GM12878 (cell line): Measurements from ENCODE around the gene WBP11. TPM values are rescaled to one million over a fixed set of nuclear protein-coding genes. Genes with fewer than 3 reads are reported as not detected.
"Not testable (repeated sequence)": the region's sequence is repeated elsewhere in the genome, so short reads cannot be mapped to it uniquely, and the experiment has no call there.

Source experiments
- ATAC-seq: fragments of 200-7000 bp; cut with Tn5 transposase; 3 replicates; pipeline ENCODE4 v1.9.1; 2020; ENCODE audit warnings: mild to moderate bottlenecking, moderate library complexity
- BruUV-seq: library from RNA; stranded (reverse); fragments of 400-500 nt; replicated peaks from 2 replicates; lab custom pipeline; 2021; lab: Mats Ljungman, UMichigan
- CTCF ChIA-PET: fragments of 300-600 bp; sonication (Branson Sonifier 250); formaldehyde crosslinking; extraction: SDS; loops from one replicate; lab custom pipeline; 2021; ENCODE audit warnings: inconsistent platforms; lab: Yijun Ruan, JAX
- POLR2A ChIA-PET: fragments of 350-600 bp; formaldehyde crosslinking; extraction: SDS; loops from one replicate; lab custom pipeline; 2021; ENCODE audit warnings: inconsistent platforms; lab: Charles Lee
- RAD21 ChIA-PET: fragments of 300-600 bp; sonication (Branson Sonifier 250); formaldehyde crosslinking; loops from one replicate; lab custom pipeline; 2023; ENCODE audit warnings: antibody characterized with exemption; ENCODE audit not compliant: unreplicated experiment; lab: Charles Lee
- SMC1A ChIA-PET: fragments of 300-600 bp; sonication (Branson Sonifier 250); formaldehyde crosslinking; loops from one replicate; lab custom pipeline; 2023; ENCODE audit not compliant: unreplicated experiment, uncharacterized antibody; lab: Charles Lee
- DNase-seq: peaks from one replicate; pipeline ENCODE4 v3.0.0-alpha.2; 2011; ENCODE audit warnings: low read depth, low spot score
- FAIRE-seq: peaks from 3 replicates; lab custom pipeline; 2011; peaks lifted over from hg19 to GRCh38; lab: Jason Lieb, UNC
- H2AFZ ChIP-seq: 2 replicates; pipeline ENCODE4 v1.6.0; 2011; ENCODE audit warnings: low read depth, low read length, control low read depth; ENCODE audit not compliant: control insufficient read depth
- H3K27ac ChIP-seq: 2 replicates; pipeline ENCODE4 v1.5.1; 2011; ENCODE audit warnings: control low read depth; ENCODE audit not compliant: control insufficient read depth, insufficient read depth
- H3K27me3 ChIP-seq, 2 experiments: replicated peaks in 1 of 2; 2 replicates each; pipeline versions ENCODE4 v1.6.0 to v1.6.1; 2011; ENCODE audit warnings: low read length in 1 of 2; ENCODE audit not compliant: control insufficient read depth in 2 of 2, insufficient read depth in 2 of 2
- H3K36me3 ChIP-seq, 2 experiments: 2 replicates each; pipeline ENCODE4 v1.5.1; 2011; ENCODE audit warnings: low read length in 1 of 2; ENCODE audit not compliant: control insufficient read depth in 2 of 2, insufficient read depth in 2 of 2
- H3K4me1 ChIP-seq: 2 replicates; pipeline ENCODE4 v1.6.1; 2011; ENCODE audit warnings: mild to moderate bottlenecking, low read length, moderate library complexity, mixed read lengths; ENCODE audit not compliant: control insufficient read depth, insufficient read depth
- H3K4me2 ChIP-seq: 2 replicates; pipeline ENCODE4 v1.6.0; 2011; ENCODE audit warnings: control low read depth; ENCODE audit not compliant: control insufficient read depth, insufficient read depth
- H3K4me3 ChIP-seq: fragments of 200-600 bp; sonication (generic); 2 replicates; pipeline ENCODE4 v1.5.1; 2016
- H3K79me2 ChIP-seq: 2 replicates; pipeline ENCODE4 v1.6.0; 2011; ENCODE audit warnings: low read length; ENCODE audit not compliant: control insufficient read depth, insufficient read depth
- H3K9ac ChIP-seq: 2 replicates; pipeline ENCODE4 v1.8.0; 2011; ENCODE audit warnings: low read length, control low read depth, mixed read lengths; ENCODE audit not compliant: control insufficient read depth, insufficient read depth
- H3K9me3 ChIP-seq: replicated peaks from 3 replicates; pipeline ENCODE4 v1.5.1; 2011; ENCODE audit warnings: mild to moderate bottlenecking, low read length; ENCODE audit not compliant: control insufficient read depth, insufficient read depth
- H4K20me1 ChIP-seq: 2 replicates; pipeline ENCODE4 v1.6.0; 2011; ENCODE audit not compliant: control insufficient read depth, insufficient read depth
- ZNF217 ChIP-seq: fragments of 450-650 bp; IDR thresholded peaks from 2 replicates; pipeline ENCODE4 v1.6.1; 2017; ENCODE audit warnings: antibody characterized with exemption, mild to moderate bottlenecking
- WGBS: methylation state at CpG from one replicate; pipeline ENCODE4 v1.1.6; 2016; ENCODE audit warnings: low lambda C conversion rate; ENCODE audit not compliant: insufficient replicate concordance, insufficient coverage; ENCODE audit errors: missing lambda C conversion rate; 5-methylcytosine and 5-hydroxymethylcytosine counted together
- in situ Hi-C: fragments of 300-500 bp; cut with MboI; formaldehyde crosslinking; loops from 9 replicates; pipeline ENCODE4 v1.14.3; 2018; ENCODE audit warnings: mixed read lengths
- intact Hi-C: fragments of 100-400 bp; cut with micrococcal nuclease; formaldehyde crosslinking; loops from one replicate; pipeline ENCODE4 v1.14.2; 2022; ENCODE audit not compliant: unreplicated experiment
- polyA plus RNA-seq, 11 experiments: library from polyadenylated mRNA; depleted of rRNA in 4 of 11; unstranded in 6 of 11; stranded (reverse) in 5 of 11; fragments of >200 nt; fragmentation: Nextera tagmentation in 4 of 11; fragmentation: Illumina TruSeq in 1 of 11; extraction: Ambion mirVana in 4 of 11; extraction: Trizol in 1 of 11; gene quantifications; 1 replicate in 1 of 11; 2 replicates in 10 of 11; pipeline versions ENCODE4 v1.2.1 to v1.2.3, GENCODE V29; 2011 to 2016; ENCODE audit warnings: inconsistent platforms in 2 of 11, missing spikeins in 2 of 11, low read depth in 1 of 11
- total RNA-seq, 4 experiments: library from RNA; depleted of rRNA in 3 of 4; stranded (reverse); fragments of >200 nt in 3 of 4; fragmentation: Illumina TruSeq in 1 of 4; extraction: Trizol in 1 of 4; gene quantifications; 2 replicates each; pipeline versions ENCODE4 v1.2.1 to v1.2.3, GENCODE V29; 2013 to 2021
- TF ChIP-seq, protein P1 (sequence below): fragments of 450-650 bp; IDR thresholded peaks from 2 replicates; pipeline ENCODE4 v1.6.1; 2018; ENCODE audit warnings: mild to moderate bottlenecking, low read depth, moderate library complexity; ENCODE audit not compliant: partially characterized antibody

Gene WBP11
- total and polyA plus RNA-seq, 10 of the 15 experiments (the other 5 are each of a cell fraction or from before 2014, with no cell fraction given) = 11.5 to 107 (median 29.1) TPM

DNA sequence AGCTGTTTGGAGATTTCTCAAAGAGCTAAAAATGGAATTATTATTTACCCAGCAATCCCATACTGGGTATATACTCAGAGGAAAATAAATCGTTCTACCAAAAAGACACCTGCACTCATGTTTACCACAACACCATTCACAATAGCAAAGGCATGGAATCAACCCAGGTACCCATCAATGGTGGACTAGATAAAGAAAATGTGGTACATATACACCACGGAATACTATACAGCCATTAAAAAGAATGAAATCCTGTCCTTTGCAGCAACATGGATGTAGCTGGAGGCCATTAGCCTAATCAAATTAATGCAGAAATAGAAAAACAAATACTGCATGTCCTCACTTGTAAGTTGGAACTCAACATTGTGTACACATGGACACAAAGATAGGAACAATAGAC, 37.9 kb downstream of the WBP11 start:
- no peaks in the 10 kb centered on the region for H4K20me1 ChIP-seq
- in situ Hi-C loops (loop anchor here (25.0 kb wide), 1 partner anchor 1872 kb away; no protein-coding TSS in a partner anchor), intact Hi-C loops (loop anchor here (5.0 kb wide), 1 partner anchor 143 kb away; no protein-coding TSS in a partner anchor)
- BruUV-seq = no TSS peak
- peaks cover 25% of the 10 kb centered on the region for H3K9me3 ChIP-seq
- no peak overlapping the region for H2AFZ ChIP-seq
- H3K27me3 ChIP-seq = no peaks in the 10 kb centered on the region
- FAIRE-seq = no peak
- ChIA-PET POLR2A (no interaction called here), CTCF (interaction anchor here (1.3 kb wide), 1 partner anchor 38 kb away, joined by 3 read pairs; the partner anchor contains the start of genes C12orf60 and WBP11), RAD21 (no interaction called here), SMC1A (interaction anchor here (0.8 kb wide), 1 partner anchor 35 kb away, joined by 3 read pairs; no protein-coding TSS in a partner anchor)
- H3K4me1 ChIP-seq = no peaks in the 10 kb centered on the region
- no peak for ATAC-seq
- H3K79me2 ChIP-seq = peaks cover 49% of the 10 kb centered on the region
- 72% methylated on average over 2 of the region's 2 CpGs for WGBS
- H3K36me3 ChIP-seq = peaks cover 0 to 14% of the 10 kb centered on the region in 2 experiments; a peak in 2 of 4 replicates
- H3K9ac ChIP-seq = no peak overlapping the region
- peak; percentile 56; the same call in 1 of the 2 replicates for TF ChIP-seq ZNF217
- TF ChIP-seq, protein P1, sequence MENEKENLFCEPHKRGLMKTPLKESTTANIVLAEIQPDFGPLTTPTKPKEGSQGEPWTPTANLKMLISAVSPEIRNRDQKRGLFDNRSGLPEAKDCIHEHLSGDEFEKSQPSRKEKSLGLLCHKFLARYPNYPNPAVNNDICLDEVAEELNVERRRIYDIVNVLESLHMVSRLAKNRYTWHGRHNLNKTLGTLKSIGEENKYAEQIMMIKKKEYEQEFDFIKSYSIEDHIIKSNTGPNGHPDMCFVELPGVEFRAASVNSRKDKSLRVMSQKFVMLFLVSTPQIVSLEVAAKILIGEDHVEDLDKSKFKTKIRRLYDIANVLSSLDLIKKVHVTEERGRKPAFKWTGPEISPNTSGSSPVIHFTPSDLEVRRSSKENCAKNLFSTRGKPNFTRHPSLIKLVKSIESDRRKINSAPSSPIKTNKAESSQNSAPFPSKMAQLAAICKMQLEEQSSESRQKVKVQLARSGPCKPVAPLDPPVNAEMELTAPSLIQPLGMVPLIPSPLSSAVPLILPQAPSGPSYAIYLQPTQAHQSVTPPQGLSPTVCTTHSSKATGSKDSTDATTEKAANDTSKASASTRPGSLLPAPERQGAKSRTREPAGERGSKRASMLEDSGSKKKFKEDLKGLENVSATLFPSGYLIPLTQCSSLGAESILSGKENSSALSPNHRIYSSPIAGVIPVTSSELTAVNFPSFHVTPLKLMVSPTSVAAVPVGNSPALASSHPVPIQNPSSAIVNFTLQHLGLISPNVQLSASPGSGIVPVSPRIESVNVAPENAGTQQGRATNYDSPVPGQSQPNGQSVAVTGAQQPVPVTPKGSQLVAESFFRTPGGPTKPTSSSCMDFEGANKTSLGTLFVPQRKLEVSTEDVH = no peak
- no peak overlapping the region for H3K27ac ChIP-seq
- H3K4me2 ChIP-seq = no peak overlapping the region
- no peak for DNase-seq
- no peak overlapping the region for H3K4me3 ChIP-seq

DNA sequence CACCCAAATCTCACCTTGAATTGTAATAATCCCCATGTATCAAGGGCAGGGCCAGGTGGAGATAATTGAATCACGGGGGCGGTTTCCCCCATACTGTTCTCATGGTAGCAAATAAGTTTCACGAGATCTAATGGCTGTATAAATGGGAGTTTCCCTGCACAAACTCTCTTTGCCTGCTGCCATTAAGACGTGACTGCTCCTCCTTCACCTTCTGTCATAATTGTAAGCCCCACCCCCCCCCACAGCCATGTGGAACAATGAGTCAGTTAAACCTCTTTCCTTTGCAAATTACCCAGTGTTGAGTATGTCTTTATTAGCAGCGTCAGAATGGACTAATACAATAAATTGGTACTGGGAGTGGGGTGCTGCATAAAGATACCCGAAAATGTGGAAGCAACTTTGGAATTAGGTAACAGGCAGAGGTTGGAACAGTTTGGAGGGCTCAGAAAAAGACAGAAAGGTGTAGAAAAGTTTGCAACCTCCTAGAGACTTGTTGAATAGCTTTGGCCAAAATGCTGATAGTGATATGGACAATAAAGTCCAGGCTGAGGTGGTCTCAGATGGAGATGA, 43.5 kb downstream of the WBP11 start:
- ATAC-seq, H3K27me3 ChIP-seq, H3K27ac ChIP-seq, H3K9me3 ChIP-seq, RAD21 ChIA-PET, intact Hi-C loops, BruUV-seq, H3K4me3 ChIP-seq, H3K36me3 ChIP-seq, DNase-seq, H2AFZ ChIP-seq, H3K4me2 ChIP-seq, H3K79me2 ChIP-seq, SMC1A ChIA-PET, CTCF ChIA-PET, FAIRE-seq, POLR2A ChIA-PET, H4K20me1 ChIP-seq, H3K4me1 ChIP-seq, H3K9ac ChIP-seq: not testable (repeated sequence)
- 75% methylated on average over 6 of the region's 6 CpGs for WGBS
- in situ Hi-C loops = loop anchor here (25.0 kb wide), 1 partner anchor 1878 kb away; no protein-coding TSS in a partner anchor
